GM19467 (cell line): ENCODE data around the gene KCNIP1.

Experiments used
- ATAC-seq: cut with Tn5 transposase; IDR thresholded peaks from one replicate; pipeline ENCODE4 v1.9.1; 2021; ENCODE audit warnings: mild to moderate bottlenecking, moderate library complexity; ENCODE audit not compliant: unreplicated experiment

Gene KCNIP1

DNA sequence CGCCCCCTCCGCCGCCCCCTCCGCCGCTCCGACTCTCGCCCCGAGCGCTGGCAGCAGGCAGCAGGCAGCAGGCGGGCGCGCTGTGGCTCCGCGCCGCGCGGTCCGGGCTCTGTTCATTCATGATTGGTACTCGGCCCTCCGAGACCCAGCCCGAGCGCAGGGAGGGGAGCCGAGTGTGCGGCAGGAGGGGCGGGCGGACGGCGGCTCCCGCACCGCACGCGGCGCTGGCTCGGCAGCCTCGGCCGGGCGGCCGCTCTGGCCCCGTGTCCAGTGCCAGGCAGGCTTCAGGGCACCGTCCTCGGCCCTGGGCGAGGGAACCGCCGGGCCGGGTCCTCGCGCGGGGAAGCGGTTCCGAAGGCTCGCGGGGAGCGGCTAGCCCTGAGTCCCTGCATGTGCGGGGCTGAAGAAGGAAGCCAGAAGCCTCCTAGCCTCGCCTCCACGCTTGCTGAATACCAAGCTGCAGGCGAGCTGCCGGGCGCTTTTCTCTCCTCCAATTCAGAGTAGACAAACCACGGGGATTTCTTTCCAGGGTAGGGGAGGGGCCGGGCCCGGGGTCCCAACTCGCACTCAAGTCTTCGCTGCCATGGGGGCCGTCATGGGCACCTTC, at the start of gene KCNIP1:
Gene KCNIP1 (plus strand): TSS at position 31 of the 607 bp plus-strand sequence.
- no peak for ATAC-seq

DNA sequence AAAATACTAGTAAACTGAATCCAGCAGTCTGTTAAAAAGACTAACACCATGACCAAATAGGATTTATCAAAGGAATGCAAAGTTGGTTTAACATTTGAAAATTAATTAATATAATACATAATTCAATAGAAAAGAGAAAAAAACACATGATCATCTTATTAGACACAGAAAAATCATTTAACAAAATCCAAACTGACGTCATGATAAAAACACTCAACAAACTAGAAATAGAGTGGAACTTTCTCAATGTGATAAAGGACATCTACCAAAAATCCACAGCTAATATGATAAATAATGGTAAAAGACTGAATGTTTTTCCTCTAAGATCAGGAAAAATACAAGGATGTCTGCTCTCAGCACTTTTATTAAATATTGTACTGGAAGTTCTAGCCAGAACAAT, 40.4 kb upstream of the KCNIP1 start:
- ATAC-seq, result no peak

DNA sequence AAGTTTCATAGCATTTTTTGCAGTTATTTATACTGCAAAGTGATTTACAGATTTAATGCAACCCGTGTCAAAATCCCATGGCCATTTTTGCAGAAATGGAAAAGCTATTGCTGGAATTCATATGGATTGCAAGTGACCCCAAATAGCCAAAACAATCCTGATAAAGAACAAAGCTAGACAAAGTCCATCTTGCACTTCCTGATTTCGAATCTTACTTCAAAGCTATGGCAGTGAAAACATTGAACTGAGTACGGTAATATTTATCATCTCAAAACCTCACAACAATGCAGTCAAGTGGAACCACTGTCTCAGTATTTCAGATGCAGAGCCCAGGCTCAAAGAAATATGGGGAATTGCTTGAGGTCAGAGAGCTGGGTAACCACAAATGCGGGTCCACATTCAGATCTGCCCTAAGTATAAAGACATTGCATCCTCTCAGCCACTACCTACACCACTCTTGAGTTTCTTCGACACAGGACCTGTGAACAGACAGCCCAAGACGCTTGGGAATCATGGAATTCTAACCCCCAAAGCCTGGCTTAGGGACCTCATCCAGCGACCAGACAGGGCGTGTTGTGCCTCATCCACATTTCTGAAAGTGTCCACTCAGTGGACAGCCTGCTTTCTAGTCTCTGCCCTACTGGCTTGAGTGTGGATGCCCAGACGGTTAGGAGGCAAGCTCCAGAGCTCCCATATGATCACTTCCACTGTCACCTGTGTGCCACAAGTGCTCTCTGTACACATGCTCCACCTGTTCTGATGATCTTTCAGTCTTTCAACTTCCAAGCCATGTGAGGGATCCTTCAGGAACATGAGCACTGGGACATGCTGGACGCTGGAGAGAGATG, 39.3 kb upstream of the KCNIP1 start:
- no peak for ATAC-seq

DNA sequence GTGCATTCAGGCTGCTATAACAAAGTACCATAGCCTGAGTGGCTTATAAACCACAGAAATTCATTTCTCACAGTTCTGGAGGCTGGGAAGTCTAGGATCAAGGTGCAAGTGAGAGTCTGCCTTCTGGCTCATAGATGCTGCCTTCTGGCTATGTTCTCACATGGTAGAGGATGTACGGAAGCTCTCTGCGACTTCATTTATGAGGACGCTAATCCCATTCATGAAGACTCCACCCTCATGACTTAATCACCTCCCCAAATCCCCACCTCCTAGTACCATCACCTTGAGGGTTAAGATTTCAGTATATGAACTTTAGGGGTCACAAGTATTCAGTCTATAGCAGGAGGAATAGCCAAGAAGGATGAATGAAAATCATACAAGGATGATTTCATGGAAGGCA, 37.3 kb upstream of the KCNIP1 start:
- no peak for ATAC-seq

DNA sequence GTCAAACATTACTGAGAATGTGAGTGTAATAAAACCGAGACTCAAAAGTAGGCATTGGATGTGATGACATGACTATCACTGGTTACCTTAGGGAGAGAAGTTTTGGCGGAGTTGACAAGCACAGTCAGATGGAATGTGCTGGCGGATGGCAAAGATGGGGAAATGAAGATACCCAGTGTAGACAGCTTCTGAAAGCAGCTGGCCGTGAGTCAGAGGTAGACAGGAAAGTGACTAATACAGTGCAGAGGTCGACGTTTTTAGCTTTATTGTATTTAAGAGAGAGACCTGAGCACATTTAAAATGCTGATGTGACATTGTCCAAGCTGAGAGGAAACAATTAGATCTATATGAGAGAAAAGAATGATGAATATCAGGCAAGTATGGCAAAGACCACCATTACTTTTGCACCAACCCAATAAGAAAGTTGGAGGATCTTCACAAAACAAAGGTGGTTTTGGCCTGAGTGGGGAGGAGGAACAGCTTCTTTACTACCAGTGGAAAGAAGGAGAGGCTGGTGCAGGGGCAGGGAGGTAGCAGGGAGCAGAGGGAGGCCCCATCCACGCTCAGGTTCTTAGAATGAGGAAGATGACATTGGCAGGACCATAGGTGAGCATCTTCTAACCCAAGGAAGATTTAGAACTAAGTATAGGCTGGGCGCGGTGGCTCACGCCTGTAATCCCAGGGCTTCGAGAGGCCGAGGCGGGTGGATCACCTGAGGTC, 36.7 kb upstream of the KCNIP1 start:
- no peak for ATAC-seq

DNA sequence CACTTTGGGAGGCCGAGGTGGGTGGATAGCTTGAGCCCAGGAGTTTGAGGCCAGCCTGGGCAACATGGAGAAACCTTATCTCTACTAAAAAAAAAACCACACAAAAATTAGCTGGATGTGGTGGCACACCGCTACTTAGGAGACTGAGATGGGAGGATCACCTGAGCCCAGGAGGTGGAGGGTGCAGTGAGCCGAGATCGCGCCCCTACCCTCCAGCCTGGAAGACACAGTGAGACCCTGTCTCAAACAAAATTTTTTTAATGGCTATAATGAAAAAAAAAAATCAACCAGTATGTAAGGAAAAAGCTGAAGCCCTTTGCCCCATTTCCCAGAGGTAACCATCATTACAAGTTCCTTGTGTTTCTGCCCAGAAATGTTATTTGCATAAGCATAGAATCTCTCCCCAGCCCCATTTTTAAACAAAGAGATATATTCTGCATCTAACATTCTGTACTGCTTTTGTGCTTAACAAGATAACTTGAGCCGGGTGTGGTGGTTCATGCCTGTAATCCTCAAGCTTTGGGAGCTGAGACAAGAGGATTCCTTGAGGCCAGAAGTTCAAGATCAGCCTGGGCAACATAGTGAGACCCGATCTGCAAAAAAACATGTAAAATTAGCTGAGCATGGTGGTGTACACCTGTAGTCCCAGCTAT, 35.1 kb upstream of the KCNIP1 start:
- ATAC-seq, result no peak

DNA sequence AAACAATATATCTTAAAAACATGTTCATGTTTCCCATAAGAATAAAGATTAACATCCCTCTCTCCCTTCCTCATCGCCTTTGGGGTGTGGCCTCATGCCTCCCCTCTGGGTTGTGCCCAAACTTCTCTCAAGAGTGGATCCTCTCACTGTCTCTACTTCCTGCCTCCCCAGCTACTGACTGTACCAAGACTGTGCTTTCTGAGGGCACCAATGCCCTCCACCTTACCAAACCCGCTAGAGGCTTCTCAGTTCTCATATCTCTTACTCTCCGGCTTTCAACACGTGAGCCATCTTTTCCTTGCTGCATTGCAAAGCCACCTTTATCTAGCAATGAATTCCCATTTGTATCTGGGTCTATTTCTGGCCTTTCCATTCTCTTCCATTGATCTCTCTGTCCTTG, 34.4 kb upstream of the KCNIP1 start:
- no peak for ATAC-seq

DNA sequence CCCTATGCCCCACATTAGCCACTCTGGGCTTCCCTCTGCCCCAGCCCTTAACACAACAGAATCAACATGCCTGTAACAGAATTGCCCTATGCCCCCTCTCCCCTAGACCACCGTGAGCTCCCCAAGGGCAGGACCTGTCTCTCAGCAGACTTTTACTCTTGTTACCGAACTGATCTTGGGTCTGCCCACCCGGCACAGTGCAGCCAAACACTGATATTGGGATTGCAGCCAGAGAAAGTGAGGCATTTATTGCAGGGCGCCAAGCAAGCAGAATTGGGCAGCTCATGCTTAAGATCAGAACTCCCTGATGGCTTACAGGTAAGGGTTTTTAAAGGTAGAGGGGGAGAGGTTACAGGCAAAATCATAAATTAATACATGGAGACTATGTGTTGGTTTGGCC, 33.5 kb upstream of the KCNIP1 start:
- no peak for ATAC-seq

DNA sequence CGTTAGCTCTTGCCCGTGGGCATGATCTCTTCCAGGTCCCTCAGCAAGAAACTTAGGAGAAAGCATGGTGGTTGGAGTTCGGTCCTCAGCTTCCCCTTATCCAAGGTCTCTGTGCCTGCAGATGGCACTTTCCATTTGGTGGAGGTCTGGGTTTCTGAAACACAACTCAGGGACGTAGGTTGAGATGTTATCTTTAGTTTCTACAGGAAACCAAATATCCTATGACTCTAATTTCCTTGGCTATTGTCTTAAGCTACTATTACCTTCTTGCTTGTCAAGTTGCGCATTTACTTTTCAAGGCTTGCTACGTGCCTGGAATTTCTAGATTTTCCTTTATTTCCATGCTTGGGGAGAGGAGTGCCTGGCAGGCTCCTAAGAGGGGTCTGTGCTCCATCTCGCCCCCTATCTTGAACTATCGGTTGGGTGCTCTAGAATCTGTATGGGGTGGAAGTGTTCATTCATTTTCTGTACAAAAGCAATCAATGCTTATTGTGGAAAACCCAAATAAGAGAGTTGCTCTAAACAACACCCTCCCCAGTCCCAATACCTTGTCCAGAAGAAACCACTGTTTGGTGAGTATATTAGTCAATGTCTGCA, 32.9 kb upstream of the KCNIP1 start:
- no peak for ATAC-seq

DNA sequence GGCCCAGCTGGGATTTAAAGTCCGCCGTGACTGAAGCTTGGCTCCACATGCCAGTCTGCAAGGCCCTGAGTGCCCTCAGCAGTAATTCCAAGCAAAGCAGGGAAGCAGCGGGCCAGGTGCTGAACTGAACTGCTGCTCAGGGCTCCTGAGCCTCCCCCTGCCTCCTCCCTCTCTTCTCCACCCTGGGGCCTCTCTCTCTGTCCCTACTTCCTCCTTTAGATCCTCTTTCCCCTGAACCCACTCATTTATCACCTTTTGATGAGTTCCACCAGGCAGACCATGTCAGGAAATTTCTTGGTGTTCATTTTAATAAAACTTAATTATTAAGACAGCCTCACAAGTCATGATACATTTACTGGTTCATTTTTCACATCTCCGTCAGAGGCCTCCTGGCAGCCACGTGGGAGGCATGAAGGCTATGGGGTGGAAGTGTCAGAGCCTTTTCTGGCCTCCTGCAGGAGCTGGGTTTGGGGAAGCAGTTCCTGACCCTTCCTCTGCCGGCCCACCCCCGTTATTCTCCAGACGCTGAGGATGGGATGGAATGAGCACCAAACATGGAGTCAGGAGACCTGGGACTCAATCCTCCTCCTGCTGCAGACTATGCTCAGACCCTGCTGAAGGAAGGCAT, 32.2 kb upstream of the KCNIP1 start:
- ATAC-seq, result no peak

DNA sequence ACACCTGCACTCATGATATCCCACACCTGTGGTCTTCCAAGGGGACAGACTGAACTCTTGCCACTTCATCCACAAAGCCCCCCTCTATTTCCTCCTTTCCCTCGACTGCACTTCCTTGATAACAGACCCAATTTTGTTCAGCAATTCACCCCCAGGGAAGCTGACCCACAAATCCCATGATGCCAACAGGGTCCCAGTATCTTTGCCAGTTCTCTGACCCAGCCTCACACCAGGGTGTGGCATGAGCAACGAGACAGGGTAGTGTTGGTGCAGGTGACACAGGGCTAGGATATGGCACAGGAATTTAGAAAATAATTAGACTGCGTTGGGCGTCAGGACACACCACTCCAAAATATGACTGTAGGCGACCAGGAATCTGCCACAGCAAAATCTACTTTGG, 30.2 kb upstream of the KCNIP1 start:
- ATAC-seq, result no peak

DNA sequence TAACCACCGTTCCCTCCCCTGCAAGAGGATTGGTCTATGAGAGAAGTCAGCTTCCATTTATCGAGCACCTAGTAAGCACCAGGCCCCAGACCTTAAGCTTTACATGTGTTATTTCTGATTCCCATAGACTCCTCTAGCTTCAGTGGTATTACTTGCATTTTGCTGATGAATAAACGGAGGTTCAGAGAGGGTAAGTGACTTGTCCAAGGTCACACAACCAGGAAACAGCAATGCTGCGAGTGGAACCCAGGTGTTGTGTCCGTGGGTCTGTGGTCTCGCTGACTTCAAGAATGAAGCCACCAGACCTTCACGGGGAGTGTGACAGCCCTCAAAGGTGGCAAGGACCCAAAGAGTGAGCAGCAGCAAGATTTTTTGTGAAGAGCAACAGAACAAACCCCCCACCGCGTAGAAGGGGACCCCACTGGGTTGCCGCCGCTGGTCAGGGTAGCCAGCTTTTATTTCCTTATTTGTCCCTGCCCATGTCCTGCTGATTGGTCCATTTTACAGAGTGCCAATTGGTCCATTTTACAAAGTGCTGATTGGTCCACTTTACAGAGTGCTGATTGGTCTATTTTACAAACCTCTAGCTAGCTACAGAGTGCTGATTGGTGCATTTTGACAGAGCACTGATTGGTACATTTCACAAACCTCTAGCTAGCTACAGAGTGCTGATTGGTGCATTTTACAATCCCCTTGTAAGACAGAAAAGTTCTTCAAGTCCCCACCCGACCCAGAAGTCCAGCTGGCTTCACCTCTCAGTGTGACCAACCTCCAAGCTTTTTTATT, 29.1 kb upstream of the KCNIP1 start:
- no peak for ATAC-seq

DNA sequence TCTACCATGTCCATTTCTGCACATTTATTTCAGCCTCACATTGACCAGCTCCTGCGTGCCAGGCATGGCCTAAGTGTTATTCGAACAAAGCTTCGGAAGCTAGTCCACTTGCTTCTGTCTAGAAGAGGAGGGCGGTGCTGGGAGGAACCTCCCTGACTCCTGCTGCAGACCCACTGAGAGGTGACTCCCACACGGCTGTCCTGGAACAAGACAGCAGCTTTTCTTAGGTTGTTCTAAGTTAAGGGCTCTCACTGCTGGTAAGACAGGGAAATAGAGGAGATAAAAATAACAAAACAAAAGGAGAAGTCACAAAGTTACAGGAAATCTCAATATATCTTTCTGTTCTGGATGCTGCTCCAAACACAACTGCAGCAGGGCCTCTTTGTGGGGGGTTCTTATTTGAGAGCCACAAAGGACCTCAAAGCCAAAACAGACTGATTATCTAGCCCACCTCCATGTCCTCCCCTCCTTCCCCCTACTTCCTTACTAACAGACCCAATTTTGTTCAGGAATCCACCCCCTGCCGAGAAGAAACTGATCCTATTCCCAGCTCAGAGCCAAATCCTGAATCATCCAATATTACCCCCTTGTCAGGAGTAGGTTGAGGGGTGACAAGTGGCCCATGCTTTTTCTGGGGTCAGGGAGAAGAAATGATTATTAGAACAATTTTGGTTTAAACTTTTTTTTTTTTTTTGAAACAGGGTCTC, 28.4 kb upstream of the KCNIP1 start:
- ATAC-seq, result no peak

DNA sequence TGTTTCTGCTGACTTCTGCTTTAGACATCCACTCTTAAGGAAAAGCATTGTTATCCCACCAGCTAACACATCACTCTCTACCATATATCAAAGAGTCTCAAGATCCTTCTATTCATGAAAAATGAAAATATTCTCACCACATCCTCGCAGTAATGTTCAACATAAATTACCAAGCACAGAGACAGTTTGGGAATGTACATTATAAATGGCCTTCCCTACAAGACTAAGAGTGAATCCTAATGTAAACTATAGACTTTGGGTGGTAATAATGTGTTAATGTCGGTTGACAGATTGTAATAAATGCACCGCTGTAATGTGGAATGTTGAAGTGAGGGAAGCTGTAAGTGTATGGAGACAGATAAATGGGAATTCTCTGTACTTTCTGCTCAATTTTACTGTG, 27.1 kb upstream of the KCNIP1 start:
- no peak for ATAC-seq

DNA sequence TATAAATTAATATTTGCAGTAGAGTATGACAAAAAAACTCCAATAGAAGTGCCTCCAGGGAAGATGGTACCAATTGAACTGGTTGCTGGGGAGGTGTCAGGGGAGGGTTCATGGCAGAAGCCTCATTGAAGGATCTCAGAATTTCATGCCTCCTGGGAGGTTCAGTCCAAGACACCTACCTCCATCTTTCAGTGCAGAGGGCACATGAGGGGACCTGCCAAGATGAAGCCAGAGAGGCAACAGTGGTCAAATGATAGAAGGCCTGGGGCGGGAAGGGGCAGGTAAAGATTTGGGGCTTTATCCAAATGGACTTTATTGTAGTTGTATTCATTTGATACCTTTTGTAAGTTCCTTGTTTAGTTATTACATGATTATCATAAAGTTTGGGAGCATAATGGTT, 25.9 kb upstream of the KCNIP1 start:
- no peak for ATAC-seq

DNA sequence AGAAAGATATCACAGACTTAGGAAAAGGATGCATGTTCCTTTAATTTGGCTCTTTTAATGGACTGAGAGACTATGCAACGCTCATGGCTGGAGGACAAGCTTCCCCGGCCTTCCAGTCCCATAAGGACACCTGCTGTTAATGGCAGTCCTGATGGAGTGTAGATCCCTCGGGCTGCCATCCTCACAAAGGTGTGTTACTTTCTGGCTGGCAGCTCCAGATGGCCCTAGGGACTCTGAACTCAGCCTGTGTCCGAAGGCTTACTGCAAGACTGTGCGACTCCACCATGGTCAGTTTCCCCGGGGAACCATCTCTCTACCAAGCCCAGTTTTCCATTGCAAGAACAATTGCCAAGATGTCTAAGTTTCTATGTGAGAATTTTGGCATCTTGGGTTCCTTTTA, 25.5 kb upstream of the KCNIP1 start:
- ATAC-seq, result no peak

DNA sequence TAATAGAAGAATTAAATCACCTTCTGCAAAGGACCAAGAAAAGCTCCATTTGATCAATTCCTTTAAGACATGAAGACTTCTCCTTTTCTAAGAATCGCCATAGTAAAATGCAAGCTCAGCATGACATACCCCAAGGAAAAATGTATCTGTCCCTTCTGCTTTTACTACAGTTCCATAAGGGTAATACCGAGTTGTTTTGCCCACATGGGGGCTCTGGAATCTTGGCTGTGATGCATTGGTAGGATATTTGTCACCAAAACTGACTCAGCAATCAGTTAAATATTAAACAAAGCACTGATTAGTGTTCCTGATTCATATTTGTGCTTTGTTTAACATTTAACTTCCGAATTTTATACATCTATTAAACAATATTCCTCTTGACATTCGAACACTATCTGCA, 24.3 kb upstream of the KCNIP1 start:
- ATAC-seq, result no peak

DNA sequence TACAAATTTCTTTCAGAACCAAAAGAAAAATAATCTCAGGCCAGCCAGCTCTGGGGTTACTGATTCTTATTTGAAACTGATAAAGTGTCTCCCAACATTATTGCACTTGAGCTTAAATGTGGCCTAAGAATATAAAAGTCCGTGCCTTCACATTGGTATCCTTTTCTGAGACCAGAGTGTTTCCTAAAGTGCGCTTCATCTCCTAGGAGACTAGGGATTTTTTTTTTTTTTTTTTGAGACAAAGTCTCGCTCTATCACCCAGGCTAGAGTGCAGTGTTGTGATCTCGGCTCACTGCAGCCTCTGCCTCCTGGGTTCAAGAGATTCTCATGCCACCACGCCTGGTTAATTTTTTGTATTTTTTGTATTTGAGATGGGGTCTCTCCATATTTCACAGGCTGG, 23.6 kb upstream of the KCNIP1 start:
- no peak for ATAC-seq

DNA sequence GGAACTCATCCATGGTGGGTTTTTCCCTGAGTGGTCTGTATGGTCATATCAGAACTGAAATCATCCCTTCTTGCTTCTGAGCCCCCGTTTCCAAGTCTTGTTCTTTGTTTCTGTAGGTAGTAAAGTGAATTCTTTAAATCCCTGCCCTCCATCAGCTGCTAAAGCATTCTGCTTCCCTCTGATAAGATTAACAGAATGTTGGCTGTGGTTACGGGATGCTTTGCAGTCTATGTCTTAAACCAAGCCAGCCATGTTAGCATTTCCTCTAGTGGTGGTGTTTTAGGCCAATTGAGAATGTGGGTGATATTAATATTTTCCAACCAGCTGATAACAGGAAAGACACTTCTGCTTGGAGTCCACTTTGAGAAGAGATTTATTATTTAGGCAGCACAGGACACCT, 22.0 kb upstream of the KCNIP1 start:
- no peak for ATAC-seq
